Liver (tissue), 9 donors: ENCODE measurements around the gene ERAL1. TPM values are rescaled to one million over a fixed set of nuclear protein-coding genes. Genes with fewer than 3 reads are reported as not detected.

Experiments
- DNase-seq: peaks from one replicate; pipeline ENCODE4 v3.0.0-alpha.2; 2017; ENCODE audit warnings: low spot score
- H3K27ac ChIP-seq, 2 donors: one replicate each; pipeline ENCODE4 v1.7.0; 2013; ENCODE audit warnings: inconsistent platforms in 2 of 2, low read length in 2 of 2, control low read depth in 1 of 2, low read depth in 1 of 2, mild to moderate bottlenecking in 1 of 2
- H3K27me3 ChIP-seq, 4 donors: one replicate each; pipeline versions ENCODE4 v1.6.1 to v1.7.0; 2013; ENCODE audit warnings: low read length in 3 of 4, inconsistent platforms in 1 of 4, mild to moderate bottlenecking in 1 of 4, moderate library complexity in 1 of 4; ENCODE audit not compliant: control insufficient read depth in 4 of 4, insufficient read depth in 4 of 4
- H3K36me3 ChIP-seq, 4 donors: one replicate each; pipeline versions ENCODE4 v1.6.1 to v1.7.0; 2013; ENCODE audit warnings: low read length in 3 of 4, mild to moderate bottlenecking in 3 of 4, low read depth in 1 of 4, moderate library complexity in 1 of 4; ENCODE audit not compliant: control insufficient read depth in 4 of 4, insufficient read depth in 3 of 4
- H3K4me1 ChIP-seq, 4 donors: one replicate each; pipeline versions ENCODE4 v1.6.1 to v1.7.0; 2013; ENCODE audit warnings: low read length in 3 of 4, mild to moderate bottlenecking in 3 of 4, moderate library complexity in 1 of 4; ENCODE audit not compliant: control insufficient read depth in 4 of 4, insufficient read depth in 4 of 4
- H3K4me3 ChIP-seq, 3 donors: one replicate each; pipeline versions ENCODE4 v1.6.1 to v1.7.0; 2013; ENCODE audit warnings: low read length in 3 of 3, control low read depth in 1 of 3, low read depth in 1 of 3, mild to moderate bottlenecking in 1 of 3
- H3K9ac ChIP-seq, 2 donors: one replicate each; pipeline ENCODE4 v1.7.0; 2013; ENCODE audit warnings: low read length in 2 of 2, mild to moderate bottlenecking in 2 of 2, moderate library complexity in 2 of 2, control low read depth in 1 of 2, low read depth in 1 of 2
- H3K9me3 ChIP-seq, 4 donors: one replicate each; pipeline versions ENCODE4 v1.6.1 to v1.7.0; 2013; ENCODE audit warnings: low read length in 3 of 4; ENCODE audit not compliant: control insufficient read depth in 4 of 4
- ATF3 ChIP-seq: IDR thresholded peaks from 2 replicates; pipeline ENCODE4 v1.6.1; 2016; ENCODE audit warnings: antibody characterized with exemption
- EGR1 ChIP-seq, 2 donors: IDR thresholded peaks; 2 replicates each; pipeline ENCODE4 v1.6.1; 2016 to 2018; ENCODE audit warnings: antibody characterized with exemption in 2 of 2, low read depth in 2 of 2
- FOXA2 ChIP-seq: IDR thresholded peaks from 2 replicates; pipeline ENCODE4 v1.6.1; 2016; ENCODE audit warnings: antibody characterized with exemption
- GABPA ChIP-seq, 2 donors: IDR thresholded peaks in 1 of 2; conservative IDR thresholded peaks in 1 of 2; 2 replicates each; pipeline ENCODE4 v1.6.1; 2016; ENCODE audit warnings: antibody characterized with exemption in 2 of 2, mild to moderate bottlenecking in 1 of 2, moderate library complexity in 1 of 2
- HNF4G ChIP-seq: IDR thresholded peaks from 2 replicates; pipeline ENCODE4 v1.6.1; 2016; ENCODE audit warnings: antibody characterized with exemption
- MAX ChIP-seq: IDR thresholded peaks from 2 replicates; pipeline ENCODE4 v1.6.1; 2016; ENCODE audit warnings: antibody characterized with exemption
- RAD21 ChIP-seq, 2 donors: IDR thresholded peaks; 2 replicates each; pipeline ENCODE4 v1.6.1; 2016; ENCODE audit warnings: antibody characterized with exemption in 2 of 2, mild to moderate bottlenecking in 2 of 2
- TAF1 ChIP-seq: conservative IDR thresholded peaks from 2 replicates; pipeline ENCODE4 v1.6.1; 2016; ENCODE audit warnings: antibody characterized with exemption, mild to moderate bottlenecking
- WGBS: extraction: QIAGEN DNeasy Blood & Tissue Kit; methylation state at CpG from one replicate; pipeline ENCODE4 v1.1.7; 2013; 5-methylcytosine and 5-hydroxymethylcytosine counted together
- polyA plus RNA-seq, 2 donors: library from polyadenylated mRNA; stranded (reverse) in 1 of 2; unstranded in 1 of 2; fragments of 200-250 nt in 1 of 2; fragments of >200 nt in 1 of 2; fragmentation: Nextera tagmentation in 1 of 2; extraction: Ambion mirVana in 1 of 2; gene quantifications; one replicate each; pipeline versions ENCODE4 v1.2.1 to v1.2.3, GENCODE V29; 2013 to 2015
- total RNA-seq, 2 donors: library from RNA; depleted of rRNA; stranded (reverse); fragments of >200 nt; gene quantifications; one replicate each; pipeline ENCODE4 v1.2.3, GENCODE V29; 2014
- TF ChIP-seq, protein P1 (sequence below): fragments of 150-350 bp; IDR thresholded peaks from 2 replicates; pipeline ENCODE4 v1.5.1; 2017; ENCODE audit warnings: improper control_type of control experiment, low read depth, low read length; ENCODE audit not compliant: missing input control
- donor health status: healthy.
- donor health status: healthy.
- donor health status: healthy.
- donor health status: healthy.
- donor health status: healthy.

The ERAL1 gene
- total and polyA plus RNA-seq, 4 donors, result 17.3 to 34.5 (median 29.5) TPM

- TF ChIP-seq, protein P1, sequence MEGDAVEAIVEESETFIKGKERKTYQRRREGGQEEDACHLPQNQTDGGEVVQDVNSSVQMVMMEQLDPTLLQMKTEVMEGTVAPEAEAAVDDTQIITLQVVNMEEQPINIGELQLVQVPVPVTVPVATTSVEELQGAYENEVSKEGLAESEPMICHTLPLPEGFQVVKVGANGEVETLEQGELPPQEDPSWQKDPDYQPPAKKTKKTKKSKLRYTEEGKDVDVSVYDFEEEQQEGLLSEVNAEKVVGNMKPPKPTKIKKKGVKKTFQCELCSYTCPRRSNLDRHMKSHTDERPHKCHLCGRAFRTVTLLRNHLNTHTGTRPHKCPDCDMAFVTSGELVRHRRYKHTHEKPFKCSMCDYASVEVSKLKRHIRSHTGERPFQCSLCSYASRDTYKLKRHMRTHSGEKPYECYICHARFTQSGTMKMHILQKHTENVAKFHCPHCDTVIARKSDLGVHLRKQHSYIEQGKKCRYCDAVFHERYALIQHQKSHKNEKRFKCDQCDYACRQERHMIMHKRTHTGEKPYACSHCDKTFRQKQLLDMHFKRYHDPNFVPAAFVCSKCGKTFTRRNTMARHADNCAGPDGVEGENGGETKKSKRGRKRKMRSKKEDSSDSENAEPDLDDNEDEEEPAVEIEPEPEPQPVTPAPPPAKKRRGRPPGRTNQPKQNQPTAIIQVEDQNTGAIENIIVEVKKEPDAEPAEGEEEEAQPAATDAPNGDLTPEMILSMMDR, result peak; percentile 14
- peak; percentile 23 for TF ChIP-seq TAF1
- TF ChIP-seq GABPA (IDR thresholded peaks at IDR 0.05 in 1 of 2, conservative IDR thresholded peaks at IDR 0.05 in 1 of 2), result peak in 1 of 2 donors; percentile 55
- peak; percentile 80 for TF ChIP-seq MAX
These were observed 42.3 kb downstream of the ERAL1 start, which contains the start of gene FLOT2 (continued) for GRCh38 chr17:28896884-28897768.

GRCh38 chr17:28897769-28898526 lies 43.1 kb downstream of the ERAL1 start:
- peak overlapping the region; percentile 89 to 99 for H3K27ac ChIP-seq
- H3K4me1 ChIP-seq, result peaks cover 20 to 34% (median 24%) of the 10 kb centered on the region in 4 donors
- H3K9me3 ChIP-seq, result no peaks in the 10 kb centered on the region
- peak overlapping the region; percentile 53 to 67 for H3K9ac ChIP-seq
- H3K4me3 ChIP-seq, result peak overlapping the region; percentile 88 to 90 (median 90)
- TF ChIP-seq ATF3, result no peak
- no peak for TF ChIP-seq HNF4G
- TF ChIP-seq EGR1 (IDR thresholded peaks at IDR 0.05; ENCODE audit: low read depth in 2 of 2), result no peak
- TF ChIP-seq TAF1, result no peak
- TF ChIP-seq FOXA2, result no peak
- WGBS, result 24% methylated on average over 23 of the region's 23 CpGs
- no peaks in the 10 kb centered on the region for H3K27me3 ChIP-seq
- H3K36me3 ChIP-seq, result peaks cover 0 to 5% (median 0%) of the 10 kb centered on the region in 4 donors
- no peak for DNase-seq

GRCh38 chr17:28898527-28898955 lies 43.7 kb downstream of the ERAL1 start:
- no peaks in the 10 kb centered on the region for H3K27me3 ChIP-seq
- H3K4me1 ChIP-seq, result peaks cover 17 to 37% (median 24%) of the 10 kb centered on the region in 4 donors
- peaks cover 0 to 3% (median 0%) of the 10 kb centered on the region in 4 donors for H3K36me3 ChIP-seq
- H3K9me3 ChIP-seq, result no peaks in the 10 kb centered on the region
- DNase-seq, result no peak
- 91% methylated on average over 12 of the region's 12 CpGs for WGBS
- TF ChIP-seq RAD21 (IDR thresholded peaks at IDR 0.05), result no peak
- no peak for TF ChIP-seq TAF1
- no peak for TF ChIP-seq EGR1 (IDR thresholded peaks at IDR 0.05; ENCODE audit: low read depth in 2 of 2)
- TF ChIP-seq, protein P1, result no peak
- no peak overlapping the region for H3K4me3 ChIP-seq
- no peak overlapping the region for H3K27ac ChIP-seq
- H3K9ac ChIP-seq, result no peak overlapping the region
